Epithelial cell of prostate (primary cell): ENCODE data around the gene GINS3.

Experiments used
- DNase-seq: peaks from one replicate; pipeline ENCODE4 v3.0.0-alpha.2; 2011; ENCODE audit warnings: low read depth, low spot score
- H3K27ac ChIP-seq: fragments of 450-650 bp; 2 replicates; pipeline ENCODE4 v1.5.1; 2017; ENCODE audit warnings: mild to moderate bottlenecking

The GINS3 gene

GRCh38 chr16:58421529-58421928 is 29.3 kb downstream of the GINS3 start:
- no peak overlapping the region for H3K27ac ChIP-seq
- DNase-seq, result no peak

- H3K27ac ChIP-seq, result no peak overlapping the region
- no peak for DNase-seq
Measured at GRCh38 chr16:58422809-58423208, 30.5 kb downstream of the GINS3 start.

- no peak for DNase-seq
Measured at GRCh38 chr16:58425245-58425644, 33.0 kb downstream of the GINS3 start.

DNA sequence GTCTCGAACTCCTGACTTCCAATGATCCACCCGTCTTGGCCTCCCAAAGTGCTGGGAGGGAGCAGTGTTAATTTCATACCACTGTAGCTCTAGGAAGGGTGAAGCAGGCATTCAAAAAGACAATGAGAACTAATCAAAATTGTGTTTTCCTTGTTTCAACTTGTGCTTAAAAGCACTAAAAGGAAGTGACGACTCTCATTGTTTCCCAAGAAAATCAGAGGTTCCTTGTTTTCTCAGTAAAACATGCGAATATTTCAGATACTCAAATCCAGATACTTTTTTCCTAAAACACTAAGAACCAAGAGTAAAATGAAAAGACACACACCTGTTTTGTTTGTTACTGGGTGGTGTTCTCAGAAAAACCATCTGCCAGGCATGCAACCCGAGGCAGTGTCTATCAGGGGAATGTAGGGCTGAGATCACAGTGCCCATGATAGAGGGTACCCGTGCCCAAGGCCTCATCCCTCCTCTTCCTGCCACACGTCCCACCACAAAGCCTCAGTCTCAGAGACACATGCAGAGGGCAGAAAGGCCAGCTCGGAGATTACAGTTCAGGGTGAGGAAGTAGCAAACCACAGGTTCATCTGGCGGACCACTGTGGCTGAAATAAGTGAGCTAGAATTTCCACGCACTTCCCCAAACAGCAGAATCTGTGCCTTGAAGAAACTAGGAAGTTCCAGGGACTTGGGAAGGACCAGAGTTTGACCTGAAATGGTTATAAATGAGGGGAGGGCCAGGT is 33.7 kb downstream of the GINS3 start:
- H3K27ac ChIP-seq, result no peak overlapping the region
- no peak for DNase-seq

More at GRCh38 chr16:58425245-58425644, 33.0 kb downstream of the GINS3 start:
- H3K27ac ChIP-seq, result no peak overlapping the region

GRCh38 chr16:58426966-58427365 is 34.7 kb downstream of the GINS3 start:
- no peak for DNase-seq
- no peak overlapping the region for H3K27ac ChIP-seq

DNA sequence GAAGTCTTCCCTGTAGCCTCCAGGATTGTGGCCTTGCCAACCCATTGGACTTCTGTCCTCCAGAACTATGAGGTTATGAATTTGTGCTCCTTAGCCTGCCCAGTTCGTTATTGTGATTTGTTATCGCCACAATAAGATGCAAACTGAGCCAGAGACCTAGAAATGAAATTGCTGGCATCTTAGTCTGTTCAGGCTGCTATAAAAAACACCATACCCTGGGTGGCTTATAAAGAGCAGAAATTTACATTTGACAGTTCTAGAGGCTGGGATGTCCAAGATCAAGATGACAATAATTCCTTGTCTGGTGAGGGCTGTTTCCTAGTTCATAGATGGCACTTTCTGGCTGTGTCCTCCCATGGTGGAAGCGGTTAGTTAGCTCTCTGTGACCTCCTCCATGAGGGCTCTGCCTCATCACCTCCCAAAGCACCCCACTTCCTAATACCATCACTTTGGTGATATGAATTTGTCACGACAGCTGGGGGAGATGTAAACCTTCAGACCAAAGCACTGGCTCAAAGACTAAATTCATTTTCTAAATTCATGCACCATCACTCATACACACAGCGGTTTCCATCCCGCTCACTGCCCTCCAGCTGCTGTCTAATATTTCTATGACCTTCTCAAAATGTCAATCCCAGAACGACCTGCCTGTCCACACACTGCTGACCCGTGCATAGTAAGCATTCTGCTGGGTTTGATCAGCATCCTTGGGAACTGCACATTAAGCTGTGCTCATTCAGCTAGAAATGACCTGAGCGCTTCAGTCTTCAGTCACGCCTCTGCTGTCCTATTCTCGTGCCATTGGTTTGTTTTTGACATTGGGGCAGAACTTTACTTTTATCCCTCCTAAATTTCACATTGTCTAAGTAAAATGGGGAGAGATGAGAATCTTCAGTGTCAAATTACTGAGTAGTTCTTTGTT is 36.6 kb downstream of the GINS3 start:
- DNase-seq, result no peak
- no peak overlapping the region for H3K27ac ChIP-seq

DNA sequence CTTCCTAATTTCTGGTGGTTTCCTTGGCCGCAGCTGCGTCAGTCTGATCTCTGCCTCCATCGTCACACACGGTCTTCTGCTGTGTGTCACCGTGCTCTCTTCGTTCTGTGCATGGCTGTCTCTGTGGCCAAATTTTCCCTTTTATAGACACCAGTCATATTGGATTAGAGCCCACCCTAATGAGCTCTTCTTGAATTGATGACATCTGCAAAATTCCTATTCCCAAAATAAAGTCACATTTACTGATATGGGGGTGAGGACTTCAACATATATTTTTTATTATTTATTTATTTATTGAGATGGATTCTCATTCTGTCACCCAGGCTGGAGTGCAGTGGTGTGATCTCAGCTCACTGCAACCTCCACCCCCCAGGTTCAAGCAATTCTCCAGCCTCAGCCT is 38.4 kb downstream of the GINS3 start:
- no peak for DNase-seq
- no peak overlapping the region for H3K27ac ChIP-seq

DNA sequence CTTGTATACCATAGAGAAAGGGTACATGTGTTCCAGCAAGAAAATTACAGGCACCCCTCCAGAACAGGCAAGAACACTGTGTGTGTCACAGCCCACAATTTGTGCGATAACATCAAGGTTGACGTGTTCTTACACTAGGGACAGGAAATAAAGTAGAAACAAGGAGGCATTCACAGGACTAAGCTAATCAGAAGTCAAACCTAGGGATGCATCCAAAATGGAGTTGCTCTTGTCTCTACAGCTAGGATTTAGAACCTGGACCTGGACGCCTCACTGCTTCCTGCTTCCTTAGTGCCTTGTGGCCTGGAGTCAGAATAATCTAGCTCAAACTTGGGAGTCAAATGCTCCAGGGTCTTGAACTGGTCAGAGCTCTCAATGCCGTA is 41.3 kb downstream of the GINS3 start:
- DNase-seq, result no peak

DNA sequence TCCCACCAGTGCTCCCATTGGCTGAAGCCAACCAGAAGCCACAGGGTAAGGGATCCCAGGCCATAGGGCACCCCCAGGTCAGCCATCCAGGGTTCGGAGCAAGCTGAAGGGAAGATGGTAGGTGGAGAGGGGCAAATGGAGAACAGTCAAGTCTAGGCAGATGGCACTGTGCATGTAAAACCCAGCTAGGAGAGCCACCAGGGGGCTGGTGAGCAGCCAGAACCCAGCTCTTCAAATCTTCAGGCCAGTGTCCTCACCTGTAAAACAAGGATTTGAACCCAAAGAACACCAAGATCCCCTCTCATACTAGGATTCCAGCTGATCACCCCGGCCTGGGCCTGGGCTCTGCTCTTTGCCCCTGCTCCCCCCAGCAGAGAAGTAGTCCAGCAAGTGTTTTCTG is 43.5 kb downstream of the GINS3 start:
- no peak for DNase-seq
- H3K27ac ChIP-seq, result no peak overlapping the region

More for the DNA sequence above, 41.3 kb downstream of the GINS3 start:
- H3K27ac ChIP-seq, result no peak overlapping the region

GRCh38 chr16:58440131-58440530 is 47.9 kb downstream of the GINS3 start:
- DNase-seq, result no peak
- no peak overlapping the region for H3K27ac ChIP-seq

DNA sequence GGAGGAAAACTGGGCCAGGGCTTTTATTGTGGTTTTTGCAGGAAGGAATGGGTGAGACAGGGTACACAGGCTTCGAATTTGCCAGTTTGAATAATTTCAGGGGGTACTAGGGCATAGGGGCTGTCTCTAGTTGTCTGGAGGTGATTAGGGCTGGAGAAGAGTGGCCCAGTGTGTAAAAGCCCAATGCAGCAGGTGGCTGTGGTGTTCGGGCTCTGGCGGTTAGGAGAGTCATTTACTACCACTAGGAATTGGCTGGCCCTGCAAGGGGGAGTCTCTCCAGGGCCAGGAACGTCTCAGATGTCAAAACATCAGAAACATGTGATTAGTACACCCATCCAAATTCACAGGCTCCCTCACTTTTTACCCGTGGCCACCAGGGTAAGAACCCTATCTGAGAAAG is 50.3 kb downstream of the GINS3 start:
- H3K27ac ChIP-seq, result no peak overlapping the region
- no peak for DNase-seq

DNA sequence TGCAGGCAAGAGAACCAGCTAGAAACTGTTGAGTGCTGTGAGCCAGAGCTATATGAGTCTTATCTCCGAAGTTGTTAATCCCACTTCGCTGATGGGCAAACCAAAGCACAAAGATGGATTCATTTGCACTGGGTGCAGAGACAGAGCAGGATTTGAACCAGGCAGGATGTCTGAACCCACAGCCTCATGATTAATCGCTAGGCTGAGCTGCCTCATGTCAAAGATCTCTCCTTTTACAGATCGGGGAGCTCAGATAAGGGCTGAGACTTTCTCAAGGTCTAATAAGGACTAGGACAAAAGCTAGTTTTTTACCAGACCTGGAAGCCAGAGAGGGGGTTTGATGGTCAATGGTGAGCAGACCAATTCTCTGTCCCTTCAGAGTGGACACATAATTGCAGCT is 51.5 kb downstream of the GINS3 start:
- DNase-seq, result no peak
- no peak overlapping the region for H3K27ac ChIP-seq

GRCh38 chr16:58444265-58444664 is 52.0 kb downstream of the GINS3 start:
- no peak for DNase-seq
- no peak overlapping the region for H3K27ac ChIP-seq

DNA sequence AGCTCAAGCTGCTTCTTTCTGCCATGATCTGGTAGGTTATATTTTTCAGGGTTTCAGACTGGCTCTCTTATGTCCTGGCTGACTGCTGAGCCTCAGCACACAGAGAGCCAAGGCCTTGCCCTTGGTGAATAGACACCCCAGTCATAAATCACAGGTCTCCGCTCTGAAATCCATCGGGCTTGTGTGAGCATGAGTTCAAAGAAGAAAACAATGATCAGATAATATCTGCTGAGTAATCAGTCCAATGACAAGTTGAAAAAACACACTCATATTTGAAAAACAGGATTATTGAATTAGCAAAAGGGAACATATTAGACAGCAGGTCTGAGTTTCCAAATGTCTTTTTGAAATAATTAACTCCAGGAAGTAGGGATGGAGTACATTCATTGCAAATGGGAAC is 56.6 kb downstream of the GINS3 start:
- peak overlapping the region; percentile 4 for H3K27ac ChIP-seq
- DNase-seq, result peak; percentile 77

GRCh38 chr16:58449306-58449705 is 57.0 kb downstream of the GINS3 start:
- no peak for DNase-seq
- peak overlapping the region; percentile 4 for H3K27ac ChIP-seq

- no peak for DNase-seq
- H3K27ac ChIP-seq, result no peak overlapping the region
Measured at GRCh38 chr16:58449768-58450167, 57.5 kb downstream of the GINS3 start.

DNA sequence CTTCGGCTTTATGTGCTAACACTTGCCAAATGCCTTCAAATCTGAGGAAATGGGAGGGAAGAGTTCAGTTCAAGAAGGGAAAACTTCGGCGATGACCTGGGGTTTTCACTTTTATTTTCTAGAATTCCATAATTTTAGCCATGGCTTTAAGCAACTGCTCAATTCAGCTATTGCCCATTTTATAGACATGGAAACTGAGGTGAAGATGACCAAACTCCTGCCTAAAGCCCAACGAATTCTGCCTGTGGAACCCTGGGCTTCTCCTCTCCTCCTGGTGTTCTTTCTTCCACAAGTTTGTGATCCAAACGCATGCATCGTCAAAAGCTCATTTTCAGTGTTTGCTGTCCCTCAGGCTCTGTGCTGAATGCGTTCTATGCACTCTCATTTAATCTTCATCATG is 58.3 kb downstream of the GINS3 start:
- DNase-seq, result no peak
- no peak overlapping the region for H3K27ac ChIP-seq

- DNase-seq, result no peak
- no peak overlapping the region for H3K27ac ChIP-seq
Measured at GRCh38 chr16:58451265-58451689, 59.0 kb downstream of the GINS3 start.

GRCh38 chr16:58451945-58452401 is 59.7 kb downstream of the GINS3 start:
- DNase-seq, result peak; percentile 76

DNA sequence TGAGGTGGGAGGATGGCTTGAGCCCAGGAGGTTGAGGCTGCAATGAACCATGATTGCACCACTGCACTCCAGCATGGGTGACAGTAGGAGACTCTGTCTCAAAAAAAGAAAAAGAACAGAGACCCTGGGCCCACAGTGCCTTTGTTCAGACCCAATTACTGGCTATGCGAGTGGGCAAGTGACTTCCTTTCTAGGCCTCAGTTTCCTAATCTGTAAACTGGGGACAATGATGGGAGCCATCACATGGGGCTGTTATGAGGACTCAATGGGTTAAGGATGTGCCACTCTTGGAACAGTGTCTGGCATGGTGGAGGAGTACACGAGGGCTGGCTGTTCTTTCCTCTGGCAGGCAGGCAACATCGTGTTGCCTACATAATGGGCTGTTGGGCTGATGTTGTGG is 60.4 kb downstream of the GINS3 start:
- no peak for DNase-seq

More at GRCh38 chr16:58451945-58452401, 59.7 kb downstream of the GINS3 start:
- peak overlapping the region; percentile 32 for H3K27ac ChIP-seq

DNA sequence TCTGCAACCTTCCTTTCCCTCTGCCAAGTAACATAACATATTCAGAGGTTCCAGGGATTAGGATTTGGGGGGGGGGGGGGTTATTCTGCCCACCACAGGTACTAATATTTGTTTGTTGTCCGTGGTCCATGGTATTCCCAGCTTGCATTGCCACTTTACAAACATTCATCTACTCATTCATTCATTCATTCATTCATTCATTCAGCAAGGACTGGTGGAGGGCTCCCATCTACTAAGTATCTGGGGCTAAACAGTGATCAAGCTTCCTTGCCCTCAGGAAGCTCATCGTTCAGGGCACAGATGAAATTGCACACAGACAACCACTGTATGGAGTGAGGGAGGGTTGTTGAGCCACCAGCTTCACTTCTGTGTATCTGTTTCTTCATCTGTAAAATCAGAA is 61.9 kb downstream of the GINS3 start:
- no peak overlapping the region for H3K27ac ChIP-seq
- no peak for DNase-seq

More for the DNA sequence above, 60.4 kb downstream of the GINS3 start:
- peak overlapping the region; percentile 32 for H3K27ac ChIP-seq
